HCT116 (cell line): ENCODE measurements around the gene MALT1. TPM values are rescaled to one million over a fixed set of nuclear protein-coding genes. Genes with fewer than 3 reads are reported as not detected.

Experiments
- ATAC-seq: fragments of 200-7000 bp; cut with Tn5 transposase; 2 replicates; pipeline ENCODE4 v1.9.1; 2020; ENCODE audit warnings: mild to moderate bottlenecking, moderate library complexity
- BruUV-seq: library from RNA; stranded (reverse); fragments of 400-500 nt; replicated peaks from 2 replicates; lab custom pipeline; 2021; lab: Mats Ljungman, UMichigan
- CTCF ChIA-PET: fragments of 300-600 bp; sonication (Branson Sonifier 250); formaldehyde crosslinking; loops from one replicate; lab custom pipeline; 2021; ENCODE audit warnings: antibody characterized with exemption; lab: Charles Lee
- POLR2A ChIA-PET: fragments of 300-600, 350-600 bp; sonication (Branson Sonifier 250); formaldehyde crosslinking; loops from one replicate; lab custom pipeline; 2021; ENCODE audit warnings: antibody characterized with exemption; lab: Charles Lee
- RAD21 ChIA-PET, 2 experiments: fragments of 300-600 bp; sonication (Branson Sonifier 250); formaldehyde crosslinking; loops; one replicate each; lab custom pipeline; 2023; ENCODE audit warnings: low total read pairs in 2 of 2; ENCODE audit not compliant: uncharacterized antibody in 2 of 2, unreplicated experiment in 2 of 2, low non-redundant PET in 1 of 2; lab: Charles Lee
- DNase-seq: peaks from one replicate; pipeline ENCODE4 v3.0.0-alpha.2; 2010; ENCODE audit warnings: low read depth, low spot score
- H2AFZ ChIP-seq: fragments of 200-600 bp; shearing (Covaris generic), sonication (generic); 2 replicates; pipeline ENCODE4 v1.6.1; 2017; ENCODE audit warnings: low read depth, mixed run types, mixed read lengths, antibody characterized with exemption, low read length; ENCODE audit not compliant: poor library complexity, severe bottlenecking
- H3K27ac ChIP-seq: 2 replicates; pipeline ENCODE4 v1.5.1; 2012; ENCODE audit warnings: low read depth, low read length
- H3K27me3 ChIP-seq: fragments of 200-600 bp; sonication (generic); 2 replicates; pipeline ENCODE4 v1.6.1; 2016; ENCODE audit warnings: mixed run types, low read length, mixed read lengths; ENCODE audit not compliant: insufficient read depth
- H3K36me3 ChIP-seq, 2 experiments: fragments of 200-500 bp in 1 of 2; fragments of 200-600 bp in 1 of 2; sonication (Bioruptor generic) in 1 of 2; sonication (generic) in 1 of 2; 2 replicates each; pipeline versions ENCODE4 v1.5.1 to v1.6.1; 2014 to 2016; ENCODE audit warnings: low read length in 2 of 2, inconsistent platforms in 1 of 2, mixed read lengths in 1 of 2, mixed run types in 1 of 2; ENCODE audit not compliant: insufficient read depth in 2 of 2, control insufficient read depth in 1 of 2
- H3K4me1 ChIP-seq, 2 experiments: fragments of 200-600 bp in 1 of 2; sonication (generic) in 1 of 2; 2 replicates each; pipeline versions ENCODE4 v1.5.1 to v1.6.1; 2012 to 2017; ENCODE audit warnings: low read length in 2 of 2, inconsistent platforms in 1 of 2, mild to moderate bottlenecking in 1 of 2, mixed read lengths in 1 of 2, mixed run types in 1 of 2, moderate library complexity in 1 of 2; ENCODE audit not compliant: insufficient read depth in 2 of 2, control insufficient read depth in 1 of 2
- H3K4me2 ChIP-seq: fragments of 200-600 bp; sonication (generic); 2 replicates; pipeline ENCODE4 v1.6.1; 2017; ENCODE audit warnings: mixed run types, low read length, mixed read lengths
- H3K4me3 ChIP-seq, 2 experiments: fragments of 200-600 bp in 1 of 2; sonication (generic) in 1 of 2; replicated peaks in 1 of 2; 2 replicates each; pipeline ENCODE4 v1.5.1; 2011 to 2016; ENCODE audit warnings: low read length in 2 of 2, control low read depth in 1 of 2, low read depth in 1 of 2, mild to moderate bottlenecking in 1 of 2, mixed read lengths in 1 of 2, mixed run types in 1 of 2
- H3K79me2 ChIP-seq: fragments of 200-600 bp; sonication (generic); 2 replicates; pipeline ENCODE4 v1.6.1; 2017; ENCODE audit warnings: mild to moderate bottlenecking, mixed run types, low read length, moderate library complexity, mixed read lengths; ENCODE audit not compliant: insufficient read depth
- H3K9ac ChIP-seq: fragments of 200-600 bp; sonication (generic); 2 replicates; pipeline ENCODE4 v1.6.1; 2016; ENCODE audit warnings: low read length, mixed read lengths
- H3K9me2 ChIP-seq: fragments of 200-600 bp; sonication (generic), shearing (Covaris generic); 2 replicates; pipeline ENCODE4 v1.6.1; 2017; ENCODE audit warnings: mixed run types, mild to moderate bottlenecking, moderate library complexity; ENCODE audit not compliant: insufficient read depth
- H3K9me3 ChIP-seq, 2 experiments: fragments of 200-500 bp in 1 of 2; fragments of 200-600 bp in 1 of 2; sonication (Bioruptor generic) in 1 of 2; sonication (generic) in 1 of 2; 2 replicates each; pipeline ENCODE4 v1.6.1; 2014 to 2017; ENCODE audit warnings: low read length in 2 of 2, mixed read lengths in 2 of 2, inconsistent platforms in 1 of 2, low read depth in 1 of 2, mild to moderate bottlenecking in 1 of 2, mixed run types in 1 of 2, moderate library complexity in 1 of 2; ENCODE audit not compliant: control insufficient read depth in 1 of 2, insufficient read depth in 1 of 2
- H4K20me1 ChIP-seq: fragments of 200-600 bp; sonication (generic), shearing (Covaris generic); 2 replicates; pipeline ENCODE4 v1.6.1; 2017; ENCODE audit warnings: mixed run types, mild to moderate bottlenecking, moderate library complexity; ENCODE audit not compliant: insufficient read depth
- CBX3 ChIP-seq: IDR thresholded peaks from 2 replicates; pipeline ENCODE4 v1.6.1; 2012; ENCODE audit warnings: low read depth
- CTCF ChIP-seq, 3 experiments: fragments of 200-600 bp in 1 of 3; sonication (generic) in 1 of 3; IDR thresholded peaks in 2 of 3; conservative IDR thresholded peaks in 1 of 3; 2 replicates each; pipeline ENCODE4 v1.5.1; 2012 to 2017; ENCODE audit warnings: low read depth in 2 of 3, low read length in 2 of 3, antibody characterized with exemption in 1 of 3, borderline replicate concordance in 1 of 3, control low read depth in 1 of 3, mild to moderate bottlenecking in 1 of 3, mixed read lengths in 1 of 3, mixed run types in 1 of 3, moderate library complexity in 1 of 3; ENCODE audit not compliant: insufficient read depth in 1 of 3
- ELF1 ChIP-seq: IDR thresholded peaks from 2 replicates; pipeline ENCODE4 v1.6.1; 2012; ENCODE audit warnings: low read depth, borderline replicate concordance
- EZH2phosphoT487 ChIP-seq: fragments of 200-600 bp; IDR thresholded peaks from 2 replicates; pipeline ENCODE4 v1.6.1; 2018; ENCODE audit warnings: antibody characterized with exemption, borderline replicate concordance
- FOSL1 ChIP-seq: IDR thresholded peaks from 2 replicates; pipeline ENCODE4 v1.6.1; 2012; ENCODE audit warnings: low read depth
- JUND ChIP-seq: IDR thresholded peaks from 2 replicates; pipeline ENCODE4 v1.6.1; 2012
- MAX ChIP-seq: IDR thresholded peaks from 2 replicates; pipeline ENCODE4 v1.6.1; 2012
- POLR2AphosphoS5 ChIP-seq: IDR thresholded peaks from 2 replicates; pipeline ENCODE4 v1.6.1; 2011; ENCODE audit warnings: mild to moderate bottlenecking, low read depth, low read length, moderate library complexity
- REST ChIP-seq: IDR thresholded peaks from 2 replicates; pipeline ENCODE4 v1.6.1; 2012; ENCODE audit warnings: low read depth
- SIN3A ChIP-seq: IDR thresholded peaks from 2 replicates; pipeline ENCODE4 v1.6.1; 2012; ENCODE audit warnings: low read depth
- SP1 ChIP-seq: IDR thresholded peaks from 2 replicates; pipeline ENCODE4 v1.6.1; 2012; ENCODE audit warnings: low read depth
- SRF ChIP-seq: IDR thresholded peaks from 2 replicates; pipeline ENCODE4 v1.6.1; 2012; ENCODE audit warnings: low read depth
- YY1 ChIP-seq: IDR thresholded peaks from 2 replicates; pipeline ENCODE4 v1.6.1; 2011; ENCODE audit warnings: low read length, low read depth, moderate library complexity, mild to moderate bottlenecking; ENCODE audit not compliant: insufficient replicate concordance; ENCODE audit errors: extremely low read depth
- ZBTB33 ChIP-seq: IDR thresholded peaks from 2 replicates; pipeline ENCODE4 v1.6.1; 2011; ENCODE audit warnings: mild to moderate bottlenecking, low read length, moderate library complexity; ENCODE audit not compliant: insufficient replicate concordance; ENCODE audit errors: extremely low read depth
- ZFX ChIP-seq: fragments of 450-650 bp; IDR thresholded peaks from 2 replicates; pipeline ENCODE4 v1.6.1; 2017
- ZNF274 ChIP-seq: fragments of 200-500 bp; sonication (Bioruptor generic); IDR thresholded peaks from 2 replicates; pipeline ENCODE4 v1.6.1; 2014; ENCODE audit warnings: mild to moderate bottlenecking, low read depth, low read length, inconsistent platforms
- intact Hi-C: fragments of 100-400 bp; cut with micrococcal nuclease; formaldehyde crosslinking; loops from 2 replicates; pipeline ENCODE4 v1.10.0; 2022
- total RNA-seq: library from RNA; stranded (reverse); gene quantifications from one replicate; pipeline ENCODE4 v1.2.1, GENCODE V29; 2021; ENCODE audit not compliant: unreplicated experiment

Gene MALT1
- total RNA-seq, 1 experiment from 2014 or later, result 41.1 TPM

- Histone ChIP-seq H3K9me3 (no peaks in the 10 kb centered on the region), H3K27ac (no peak overlapping the region), H3K9ac (no peak overlapping the region), H3K4me3 (no peak overlapping the region), H3K79me2 (peaks cover 82% of the 10 kb centered on the region), H3K36me3 (no peaks in the 10 kb centered on the region), H3K27me3 (no peaks in the 10 kb centered on the region), H3K4me1 (peaks cover 24 to 29% of the 10 kb centered on the region in 2 experiments), H3K4me2 (no peak overlapping the region), H3K9me2 (no peaks in the 10 kb centered on the region), H2AFZ (no peak overlapping the region), H4K20me1 (no peaks in the 10 kb centered on the region; the same call in 1 of the 2 replicates)
- ChIA-PET RAD21 (no interaction called here), POLR2A (interaction anchor here (1.0 kb wide), 1 partner anchor 42 kb away, joined by 3 read pairs; no protein-coding TSS in a partner anchor), CTCF (no interaction called here)
- no TSS peak for BruUV-seq
- no peak for TF ChIP-seq EZH2phosphoT487
- no peak for TF ChIP-seq ZFX
- no peak for TF ChIP-seq SIN3A
- TF ChIP-seq POLR2AphosphoS5, result no peak
- no peak for TF ChIP-seq CBX3
- TF ChIP-seq REST, result no peak
- no peak for TF ChIP-seq MAX
- TF ChIP-seq ELF1, result no peak
- no peak for TF ChIP-seq ZNF274
- TF ChIP-seq SRF, result no peak
- no peak for TF ChIP-seq YY1
- TF ChIP-seq SP1, result no peak
- no peak for TF ChIP-seq FOSL1
- no peak for TF ChIP-seq CTCF (IDR thresholded peaks at IDR 0.05 in 2 of 3, conservative IDR thresholded peaks at IDR 0.05 in 1 of 3; ENCODE audit: borderline replicate concordance in 1 of 3, insufficient read depth in 1 of 3, low read depth in 2 of 3, low read length in 2 of 3)
- no peak for TF ChIP-seq JUND
- TF ChIP-seq ZBTB33, result no peak
- ATAC-seq (no peak), DNase-seq (no peak)
- intact Hi-C loops, result loop anchor here (5.0 kb wide), 1 partner anchor 148 kb away; no protein-coding TSS in a partner anchor
Observed at GRCh38 chr18:58674863-58675472, 3.7 kb downstream of the MALT1 start.
